Tibial nerve (tissue), 4 donors: ENCODE measurements around the gene ZPR1. TPM values are rescaled to one million over a fixed set of nuclear protein-coding genes. Genes with fewer than 3 reads are reported as not detected.

Source experiments
- DNase-seq, 2 donors: peaks; one replicate each; pipeline ENCODE4 v3.0.0-alpha.2; 2019; ENCODE audit warnings: low spot score in 2 of 2
- H3K27ac ChIP-seq, 4 donors: fragments of 200-600 bp; sonication (generic) in 3 of 4; one replicate each; pipeline ENCODE4 v1.5.1; 2017 to 2019; ENCODE audit warnings: mild to moderate bottlenecking in 1 of 4
- H3K27me3 ChIP-seq, 2 donors: fragments of 200-600 bp; sonication (generic) in 1 of 2; one replicate each; pipeline versions ENCODE4 v1.5.1 to v1.6.0; 2017 to 2019
- H3K36me3 ChIP-seq, 3 donors: fragments of 200-600 bp; sonication (generic); one replicate each; pipeline ENCODE4 v1.5.1; 2018 to 2019
- H3K4me1 ChIP-seq, 4 donors: fragments of 200-600 bp; sonication (generic) in 3 of 4; one replicate each; pipeline ENCODE4 v1.5.1; 2017 to 2019
- H3K4me3 ChIP-seq, 4 donors: fragments of 200-600 bp; sonication (generic) in 3 of 4; one replicate each; pipeline ENCODE4 v1.5.1; 2017 to 2019; ENCODE audit warnings: mild to moderate bottlenecking in 1 of 4, moderate library complexity in 1 of 4
- H3K9me3 ChIP-seq, 4 donors: fragments of 200-600 bp; sonication (generic) in 3 of 4; one replicate each; pipeline ENCODE4 v1.5.1; 2017 to 2019
- CTCF ChIP-seq, 5 experiments: fragments of 200-600 bp in 3 of 5; fragments of 450-650 bp in 2 of 5; sonication (generic) in 3 of 5; IDR thresholded peaks; one replicate each; pipeline ENCODE4 v1.5.1; 2016 to 2019; ENCODE audit warnings: antibody characterized with exemption in 5 of 5, mild to moderate bottlenecking in 3 of 5, moderate library complexity in 2 of 5
- EP300 ChIP-seq, 2 donors: sonication (generic); formaldehyde crosslinking; IDR thresholded peaks; one replicate each; pipeline ENCODE4 v1.6.1; 2017; ENCODE audit warnings: antibody characterized with exemption in 2 of 2, mild to moderate bottlenecking in 1 of 2
- POLR2A ChIP-seq, 2 donors: fragments of 450-650 bp; IDR thresholded peaks; one replicate each; pipeline ENCODE4 v1.6.1; 2017; ENCODE audit warnings: antibody characterized with exemption in 2 of 2, mild to moderate bottlenecking in 2 of 2, moderate library complexity in 2 of 2
- WGBS, 2 donors: methylation state at CpG; one replicate each; pipeline ENCODE4 v1.1.5; 2018; 5-methylcytosine and 5-hydroxymethylcytosine counted together
- total RNA-seq, 4 donors: library from RNA; depleted of rRNA; stranded (reverse); fragments of >200 nt; gene quantifications; one replicate each; pipeline ENCODE4 v1.1.0, GENCODE V29; 2016

Gene ZPR1
- total RNA-seq, 4 donors from 2014 or later, result 11.4 to 28.5 (median 23.8) TPM

- TF ChIP-seq POLR2A (IDR thresholded peaks at IDR 0.05) (no peak), CTCF (IDR thresholded peaks at IDR 0.05) (no peak), EP300 (IDR thresholded peaks at IDR 0.05) (no peak)
- 94 to 95% methylated on average over 2 of the region's 2 CpGs for WGBS, 2 donors
- DNase-seq, result no peak
- no peaks in the 10 kb centered on the region for H3K4me1 ChIP-seq
- no peak overlapping the region for H3K4me3 ChIP-seq
- no peaks in the 10 kb centered on the region for H3K36me3 ChIP-seq
- no peak overlapping the region for H3K27ac ChIP-seq
- no peaks in the 10 kb centered on the region for H3K27me3 ChIP-seq
- no peaks in the 10 kb centered on the region for H3K9me3 ChIP-seq
These were observed 12.8 kb upstream of the ZPR1 start for GRCh38 chr11:116800610-116801009.

DNA sequence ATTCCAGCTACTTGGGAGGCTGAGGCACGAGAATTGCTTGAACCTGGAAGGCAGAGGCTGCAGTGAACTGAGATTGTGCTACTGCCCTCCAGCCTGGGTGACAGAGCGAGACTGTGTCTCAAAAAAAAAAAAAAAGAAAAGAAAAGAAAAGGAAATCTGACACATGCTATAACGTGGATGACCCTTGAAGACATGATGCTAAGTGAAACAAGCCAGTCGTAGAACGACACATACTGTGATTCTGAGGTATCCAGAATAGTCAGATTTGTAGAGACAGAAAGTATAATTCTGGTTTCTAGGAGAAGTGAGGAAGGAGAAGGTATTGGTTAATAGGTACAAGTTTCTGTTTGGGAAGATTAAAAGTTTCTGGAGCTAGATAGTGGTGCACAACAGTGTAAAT, 10.5 kb upstream of the ZPR1 start:
- Histone ChIP-seq H3K27me3 (no peaks in the 10 kb centered on the region), H3K4me1 (no peaks in the 10 kb centered on the region), H3K27ac (no peak overlapping the region), H3K36me3 (no peaks in the 10 kb centered on the region), H3K4me3 (no peak overlapping the region), H3K9me3 (no peaks in the 10 kb centered on the region)
- DNase-seq, result no peak
- TF ChIP-seq EP300 (IDR thresholded peaks at IDR 0.05), result no peak
- TF ChIP-seq CTCF (IDR thresholded peaks at IDR 0.05), result no peak
- no peak for TF ChIP-seq POLR2A (IDR thresholded peaks at IDR 0.05)
- WGBS, 2 donors, result 79 to 81% methylated on average over 5 of the region's 5 CpGs

- no peaks in the 10 kb centered on the region for H3K36me3 ChIP-seq
- no peak for TF ChIP-seq EP300 (IDR thresholded peaks at IDR 0.05)
- no peak for TF ChIP-seq POLR2A (IDR thresholded peaks at IDR 0.05)
- no peak for TF ChIP-seq CTCF (IDR thresholded peaks at IDR 0.05)
- WGBS, 2 donors, result 75% methylated on average over 5 of the region's 5 CpGs
- no peaks in the 10 kb centered on the region for H3K27me3 ChIP-seq
- H3K27ac ChIP-seq, result no peak overlapping the region
- no peaks in the 10 kb centered on the region for H3K4me1 ChIP-seq
- no peaks in the 10 kb centered on the region for H3K9me3 ChIP-seq
- no peak for DNase-seq
- no peak overlapping the region for H3K4me3 ChIP-seq
These were observed 10.0 kb upstream of the ZPR1 start for GRCh38 chr11:116797816-116798215.

- Histone ChIP-seq H3K4me3 (no peak overlapping the region), H3K27me3 (no peaks in the 10 kb centered on the region), H3K36me3 (no peaks in the 10 kb centered on the region), H3K4me1 (peaks cover 0 to 1% (median under 1%) of the 10 kb centered on the region in 4 donors), H3K27ac (no peak overlapping the region), H3K9me3 (no peaks in the 10 kb centered on the region)
- no peak for DNase-seq
- WGBS, 2 donors, result 83 to 84% methylated on average over 1 of the region's 1 CpG
- TF ChIP-seq EP300 (IDR thresholded peaks at IDR 0.05), result no peak
- TF ChIP-seq POLR2A (IDR thresholded peaks at IDR 0.05), result no peak
- TF ChIP-seq CTCF (IDR thresholded peaks at IDR 0.05), result no peak
These were observed 8.7 kb upstream of the ZPR1 start for GRCh38 chr11:116796548-116796947.

DNA sequence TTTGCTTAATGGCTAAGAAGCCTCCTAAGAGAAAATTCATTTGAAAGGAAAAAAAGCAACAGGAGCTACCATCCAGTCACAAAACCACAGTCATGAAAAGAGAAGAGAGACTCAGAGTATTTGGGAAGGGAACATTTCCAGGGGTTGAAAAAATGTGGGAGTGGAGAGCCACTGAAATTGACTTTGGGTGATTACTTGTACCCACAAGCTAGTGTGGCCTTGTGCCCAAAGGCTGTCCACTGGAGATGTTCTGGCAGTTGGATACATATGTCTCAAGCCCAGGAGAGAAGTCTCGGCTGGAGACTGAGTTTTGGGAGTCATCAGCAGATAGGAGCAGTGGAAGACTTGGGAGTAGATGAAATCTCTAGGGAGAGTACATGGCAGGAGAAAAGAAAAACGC, 7.0 kb upstream of the ZPR1 start:
- H3K4me3 ChIP-seq, result no peak overlapping the region
- no peaks in the 10 kb centered on the region for H3K36me3 ChIP-seq
- H3K9me3 ChIP-seq, result no peaks in the 10 kb centered on the region
- no peaks in the 10 kb centered on the region for H3K27me3 ChIP-seq
- H3K27ac ChIP-seq, result no peak overlapping the region
- H3K4me1 ChIP-seq, result peaks cover 0 to 10% (median 4%) of the 10 kb centered on the region in 4 donors
- no peak for DNase-seq
- no peak for TF ChIP-seq POLR2A (IDR thresholded peaks at IDR 0.05)
- TF ChIP-seq EP300 (IDR thresholded peaks at IDR 0.05), result no peak
- no peak for TF ChIP-seq CTCF (IDR thresholded peaks at IDR 0.05)
- 79 to 94% methylated on average over 2 of the region's 2 CpGs for WGBS, 2 donors
